AG09309 (cell line): ENCODE results near the gene MAN1A1.

Experiments
- DNase-seq: peaks from one replicate; pipeline ENCODE4 v3.0.0-alpha.2; 2010; ENCODE audit warnings: low read depth
- H3K4me3 ChIP-seq: 2 replicates; pipeline ENCODE4 v1.5.1; 2011; ENCODE audit warnings: mild to moderate bottlenecking, low read depth, low read length, moderate library complexity; ENCODE audit not compliant: control insufficient read depth
- TF ChIP-seq, protein P1 (sequence below): IDR thresholded peaks from 2 replicates; pipeline ENCODE4 v1.5.1; 2011; ENCODE audit warnings: mild to moderate bottlenecking, low read depth, low read length, inconsistent platforms; ENCODE audit not compliant: insufficient read depth, control insufficient read depth; ENCODE audit errors: missing control alignments

Gene MAN1A1

DNA sequence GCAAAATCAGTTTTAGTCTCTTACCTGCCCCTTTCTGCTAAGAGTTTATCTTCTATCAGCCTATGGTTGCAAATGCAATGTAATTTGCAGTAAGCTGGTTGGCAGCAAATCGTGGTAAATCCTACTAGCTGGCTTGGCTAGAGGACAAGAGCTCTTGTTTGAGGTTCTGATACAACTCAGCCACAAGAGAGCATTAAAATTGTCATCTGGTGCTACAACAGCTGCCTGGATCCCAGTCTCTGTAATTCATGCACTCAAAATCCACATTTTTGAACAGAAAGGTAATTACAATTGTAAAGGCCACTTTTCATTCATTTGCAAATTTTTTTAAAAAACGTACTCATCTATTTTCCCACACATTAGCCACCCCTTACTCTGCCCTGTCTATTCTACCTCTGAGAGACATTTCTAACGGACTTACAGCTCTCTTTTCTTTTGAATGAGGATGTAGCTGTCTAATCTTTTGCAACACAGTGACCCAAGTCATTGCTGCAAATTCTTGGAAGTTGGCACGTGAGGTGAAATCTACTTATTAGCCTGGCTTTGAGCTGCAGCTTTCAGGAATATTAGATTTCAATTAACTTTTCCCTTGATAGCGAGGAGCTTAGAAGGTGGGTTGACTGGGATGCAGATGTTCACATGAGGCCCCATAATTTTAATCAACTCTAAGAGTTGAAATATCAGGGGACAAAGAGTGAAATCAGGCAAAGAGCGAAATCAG is 217.1 kb downstream of the MAN1A1 start:
- H3K4me3 ChIP-seq, result no peak overlapping the region
- no peak for DNase-seq
- TF ChIP-seq, protein P1, sequence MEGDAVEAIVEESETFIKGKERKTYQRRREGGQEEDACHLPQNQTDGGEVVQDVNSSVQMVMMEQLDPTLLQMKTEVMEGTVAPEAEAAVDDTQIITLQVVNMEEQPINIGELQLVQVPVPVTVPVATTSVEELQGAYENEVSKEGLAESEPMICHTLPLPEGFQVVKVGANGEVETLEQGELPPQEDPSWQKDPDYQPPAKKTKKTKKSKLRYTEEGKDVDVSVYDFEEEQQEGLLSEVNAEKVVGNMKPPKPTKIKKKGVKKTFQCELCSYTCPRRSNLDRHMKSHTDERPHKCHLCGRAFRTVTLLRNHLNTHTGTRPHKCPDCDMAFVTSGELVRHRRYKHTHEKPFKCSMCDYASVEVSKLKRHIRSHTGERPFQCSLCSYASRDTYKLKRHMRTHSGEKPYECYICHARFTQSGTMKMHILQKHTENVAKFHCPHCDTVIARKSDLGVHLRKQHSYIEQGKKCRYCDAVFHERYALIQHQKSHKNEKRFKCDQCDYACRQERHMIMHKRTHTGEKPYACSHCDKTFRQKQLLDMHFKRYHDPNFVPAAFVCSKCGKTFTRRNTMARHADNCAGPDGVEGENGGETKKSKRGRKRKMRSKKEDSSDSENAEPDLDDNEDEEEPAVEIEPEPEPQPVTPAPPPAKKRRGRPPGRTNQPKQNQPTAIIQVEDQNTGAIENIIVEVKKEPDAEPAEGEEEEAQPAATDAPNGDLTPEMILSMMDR, result no peak

DNA sequence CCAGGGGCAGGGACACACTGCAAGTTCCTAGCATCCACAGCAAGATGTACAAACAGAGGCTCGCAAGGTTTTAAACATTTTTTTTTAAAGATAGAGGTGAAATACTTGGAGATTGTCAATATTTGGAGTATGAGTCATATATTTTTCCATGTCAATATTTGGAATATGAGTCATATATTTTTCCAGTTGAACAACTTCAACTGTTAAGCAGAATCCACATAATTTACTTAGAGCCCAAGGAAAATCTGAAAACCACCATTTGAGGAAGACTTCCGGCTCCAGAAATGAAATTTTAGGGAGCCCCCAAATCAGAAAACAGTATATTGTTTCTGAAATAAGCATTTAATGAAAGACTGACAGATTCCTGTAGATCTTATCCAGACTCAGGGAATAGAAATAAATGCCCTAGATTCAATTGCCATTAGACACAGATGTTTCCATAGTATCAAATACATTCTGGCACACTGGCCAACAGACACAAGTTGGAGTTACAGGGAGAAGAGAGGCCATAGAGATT is 219.5 kb downstream of the MAN1A1 start:
- no peak overlapping the region for H3K4me3 ChIP-seq
- TF ChIP-seq, protein P1, result no peak
- DNase-seq, result no peak

DNA sequence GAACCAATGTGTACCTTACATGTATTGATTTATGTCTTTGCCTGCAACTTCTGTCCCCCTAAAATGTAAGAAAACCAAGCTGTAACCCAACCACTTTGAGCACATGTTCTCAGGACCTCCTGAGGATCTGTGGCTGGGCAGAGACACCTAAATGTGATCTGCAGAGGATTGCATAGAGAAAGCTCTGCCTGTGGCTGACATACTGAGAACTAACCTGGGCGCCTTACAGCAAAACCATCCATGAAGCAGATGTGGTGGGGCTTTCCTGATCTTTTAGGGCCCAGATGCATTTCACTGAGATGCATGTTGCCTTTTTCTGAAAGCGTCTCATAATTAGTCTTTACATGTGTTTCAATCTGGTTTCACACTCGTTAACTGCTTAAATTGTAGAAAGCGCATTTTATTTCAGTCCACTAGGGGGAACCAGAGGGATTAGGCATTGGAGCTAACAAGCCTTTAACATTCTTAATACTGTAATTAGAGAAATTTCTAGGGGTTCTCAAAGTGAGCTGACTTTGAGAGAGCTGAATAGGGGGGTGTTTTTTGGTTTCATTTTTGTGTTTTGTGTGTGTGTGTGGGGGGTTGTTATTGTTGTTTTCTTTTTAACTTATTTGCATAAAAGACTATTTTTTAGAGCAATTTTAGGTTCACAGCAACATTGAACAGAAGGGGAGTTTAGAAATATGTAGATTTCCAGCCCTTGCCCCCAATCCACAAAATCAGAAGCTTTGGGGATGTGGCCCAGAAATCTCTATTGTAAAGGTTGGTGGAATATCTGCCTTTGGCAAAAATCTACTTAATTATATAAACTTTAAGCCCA is 220.2 kb downstream of the MAN1A1 start:
- no peak for DNase-seq
- no peak overlapping the region for H3K4me3 ChIP-seq
- TF ChIP-seq, protein P1, result peak; percentile 84

DNA sequence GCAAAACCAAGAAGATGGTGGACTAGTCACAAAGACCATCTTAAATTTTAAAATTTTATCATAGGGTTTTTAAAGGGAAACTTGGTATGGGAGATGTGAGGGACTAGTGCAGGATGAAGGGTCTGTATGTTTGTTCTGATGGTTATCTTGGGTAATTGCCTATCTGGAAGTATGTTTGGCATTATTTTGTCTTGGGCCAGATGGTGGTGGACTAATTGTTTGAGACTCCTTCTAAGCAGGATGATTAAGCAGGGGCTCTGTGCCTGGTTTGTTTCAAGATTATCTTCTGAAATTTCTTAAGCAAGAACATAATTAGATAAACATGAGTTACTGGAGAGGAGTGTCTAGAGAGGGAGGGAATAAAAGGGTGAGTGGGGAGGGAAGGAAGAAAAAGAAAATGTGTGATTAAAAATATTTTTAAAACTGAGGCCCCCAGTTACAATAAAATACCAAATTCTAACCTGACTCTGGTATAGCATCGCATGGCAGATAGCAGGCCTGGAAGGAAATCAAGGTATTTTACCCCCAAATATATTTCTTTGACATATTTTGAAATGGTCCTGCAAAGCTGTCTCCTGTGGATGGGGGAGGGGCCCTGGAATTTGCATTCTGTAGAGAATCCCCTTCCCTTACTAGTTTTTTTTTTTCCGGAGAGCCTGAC is 221.2 kb downstream of the MAN1A1 start:
- TF ChIP-seq, protein P1, result no peak
- no peak overlapping the region for H3K4me3 ChIP-seq
- DNase-seq, result no peak

DNA sequence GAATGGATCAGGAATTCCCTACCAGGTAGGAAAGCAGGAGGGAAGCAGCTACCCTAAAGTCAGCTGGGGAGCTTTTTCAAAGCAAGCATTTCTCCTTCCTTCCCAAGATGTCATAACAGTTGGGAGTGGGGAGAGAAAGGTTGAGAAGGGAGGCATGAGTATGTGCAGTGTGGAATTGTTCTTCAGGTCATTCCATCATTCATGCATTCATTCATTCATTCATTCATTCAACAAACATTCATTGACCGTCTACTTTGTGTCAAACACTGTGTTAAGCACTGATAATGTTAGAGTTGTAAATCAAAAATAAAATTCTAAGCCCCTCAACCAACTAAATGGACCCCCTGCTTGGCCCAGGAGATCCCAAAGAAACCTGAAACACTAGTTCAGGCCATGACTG is 221.9 kb downstream of the MAN1A1 start:
- H3K4me3 ChIP-seq, result no peak overlapping the region
- no peak for DNase-seq
- TF ChIP-seq, protein P1, result no peak
